ENCODE measurements around the gene VDR. TPM values are rescaled to one million over a fixed set of nuclear protein-coding genes. Genes with fewer than 3 reads are reported as not detected.
A peak's percentile ranks its signal among the peaks of the same experiment; 100 is the strongest.

VDR gene
- total and polyA plus RNA-seq, 2 donors (not counting 1 experiment from before 2014, with no cell fraction given), result 0.37 to 0.42 TPM

DNA sequence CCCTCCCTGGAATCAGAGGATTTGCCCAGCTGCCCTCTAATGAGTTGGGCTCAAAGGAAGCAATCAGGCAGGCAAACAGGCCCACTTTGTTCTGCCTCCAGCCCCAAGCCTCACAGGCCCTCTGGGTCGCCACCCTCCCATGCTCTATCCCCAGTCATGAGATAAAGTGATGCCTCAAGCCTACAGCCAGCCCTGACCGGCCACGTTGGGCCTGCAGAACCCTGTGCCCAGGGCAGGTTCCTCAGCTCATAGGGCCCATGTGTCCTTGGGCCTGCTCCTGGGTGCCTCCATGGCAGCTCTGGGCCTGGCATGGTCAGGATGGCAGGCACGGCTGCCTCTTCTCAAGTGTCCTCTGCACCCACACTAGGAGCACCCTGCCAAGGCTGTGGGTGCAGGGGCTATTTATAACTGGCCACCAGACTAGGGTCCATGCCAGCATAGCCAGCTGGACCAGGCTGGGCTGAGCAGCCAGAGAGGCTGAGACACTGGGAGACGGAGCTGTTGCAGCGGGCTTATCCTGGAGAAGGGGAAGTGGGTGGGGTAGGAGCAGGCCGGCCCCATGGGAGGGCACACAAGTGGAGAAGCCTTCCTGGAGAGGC lies 105.3 kb downstream of the VDR start:
- H3K27ac ChIP-seq (ENCODE audit: low read length in 2 of 2), result no peak overlapping the region
- Mint-ChIP-seq H3K4me3 (no peak overlapping the region), H3K4me1 (peaks cover 43% of the 10 kb centered on the region), H3K27ac (peak overlapping the region; percentile 37), H3K9me3 (ENCODE audit: insufficient read depth) (no peaks in the 10 kb centered on the region), H3K27me3 (no peaks in the 10 kb centered on the region)
- no peak overlapping the region for H3K4me2 ChIP-seq (replicated peaks; ENCODE audit: low read depth, low read length, poor library complexity, severe bottlenecking)
- H3K9ac ChIP-seq (ENCODE audit: low read length), result no peak overlapping the region
- ChIA-PET POLR2A (interaction anchor here (0.8 to 1.0 kb wide), 2 partner anchors 13 to 33 kb away, joined by 3 read pairs; no protein-coding TSS in a partner anchor), CTCF (interaction anchor here (9.3 to 38.8 kb wide), 2 partner anchors 20 to 35 kb away, joined by 76 to 1203 read pairs; partner anchors contain the start of gene HDAC7)
- intact Hi-C loops (cut with micrococcal nuclease), result no loop called here
- H3K4me1 ChIP-seq (ENCODE audit: control insufficient read depth in 2 of 2, insufficient read depth in 2 of 2, low read length in 2 of 2), result peaks cover 25 to 46% of the 10 kb centered on the region in 2 donors
- DNase-seq, result no peak
- no peaks in the 10 kb centered on the region for H3K9me3 ChIP-seq (ENCODE audit: control extremely low read depth in 1 of 3, control insufficient read depth in 2 of 3, insufficient read depth in 1 of 3, low read length in 2 of 3)
- peaks cover 0 to 58% of the 10 kb centered on the region in 2 experiments for H3K36me3 ChIP-seq (replicated peaks in 1 of 2; ENCODE audit: control extremely low read depth in 1 of 2, control insufficient read depth in 1 of 2, extremely low read depth in 1 of 2, insufficient read depth in 2 of 2, low read length in 1 of 2)
- TF ChIP-seq CTCF (IDR thresholded peaks at IDR 0.05) (no peak), EZH2 (IDR thresholded peaks at IDR 0.05; ENCODE audit: borderline replicate concordance, insufficient read depth, low read depth, low read length, poor library complexity, severe bottlenecking) (no peak)
- H3K27me3 ChIP-seq (replicated peaks in 1 of 4; ENCODE audit: control extremely low read depth in 1 of 4, control insufficient read depth in 3 of 4, insufficient read depth in 4 of 4, low read length in 3 of 4), result no peaks in the 10 kb centered on the region
- no peak for ATAC-seq (ENCODE audit: low read depth)
- H3K79me2 ChIP-seq (ENCODE audit: control insufficient read depth, insufficient read depth, low read length), result peaks cover 69% of the 10 kb centered on the region
- no peak overlapping the region for H2AFZ ChIP-seq (ENCODE audit: insufficient read depth, low read depth, low read length, poor library complexity, severe bottlenecking)
- H3K4me3 ChIP-seq (ENCODE audit: control extremely low read depth in 1 of 5, extremely low read depth in 1 of 5, insufficient read depth in 1 of 5, low read depth in 2 of 5, low read length in 4 of 5), result no peak overlapping the region
- H4K20me1 ChIP-seq (ENCODE audit: control insufficient read depth, insufficient read depth, low read length, poor library complexity, severe bottlenecking), result peaks cover 77% of the 10 kb centered on the region
- 69% methylated on average over 7 of the region's 7 CpGs for WGBS (ENCODE audit: insufficient coverage)

DNA sequence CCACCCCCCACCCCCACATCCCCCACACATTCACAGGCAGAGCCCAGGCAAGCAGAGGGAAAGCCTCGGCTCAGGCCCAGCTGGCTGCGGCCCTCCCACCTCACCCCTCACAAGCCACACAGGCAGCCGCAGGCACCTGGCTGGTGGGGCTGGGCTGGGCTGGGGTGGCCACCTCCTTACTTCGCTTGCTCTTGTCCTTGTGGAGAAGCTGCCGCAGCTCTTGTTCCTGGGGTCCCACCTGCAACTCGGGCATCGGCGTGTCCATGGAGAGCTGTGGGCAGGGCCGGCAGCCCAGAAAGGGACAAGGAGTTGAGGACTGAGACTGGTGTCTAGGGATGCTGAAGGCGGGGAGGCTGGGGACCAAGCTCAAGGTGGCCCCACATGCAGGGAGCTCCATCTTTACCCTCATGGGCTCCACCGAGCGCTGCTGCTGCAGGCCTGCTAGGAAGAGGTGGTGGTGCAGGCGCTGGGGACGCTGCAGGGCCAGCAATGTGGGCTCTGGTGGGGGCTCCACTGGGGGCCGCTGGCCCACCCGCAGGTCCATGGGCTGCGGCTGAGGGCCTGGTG lies 106.3 kb downstream of the VDR start:
- TF ChIP-seq CTCF (IDR thresholded peaks at IDR 0.05) (no peak), EZH2 (IDR thresholded peaks at IDR 0.05; ENCODE audit: borderline replicate concordance, insufficient read depth, low read depth, low read length, poor library complexity, severe bottlenecking) (no peak)
- no peak overlapping the region for H3K9ac ChIP-seq (ENCODE audit: low read length)
- H3K4me2 ChIP-seq (replicated peaks; ENCODE audit: low read depth, low read length, poor library complexity, severe bottlenecking), result no peak overlapping the region
- H3K27ac ChIP-seq (ENCODE audit: low read length in 2 of 2), result no peak overlapping the region
- peak overlapping the region; percentile 37 for H3K27ac Mint-ChIP-seq
- H3K9me3 Mint-ChIP-seq (ENCODE audit: insufficient read depth), result no peaks in the 10 kb centered on the region
- H2AFZ ChIP-seq (ENCODE audit: insufficient read depth, low read depth, low read length, poor library complexity, severe bottlenecking), result no peak overlapping the region
- H3K9me3 ChIP-seq (ENCODE audit: control extremely low read depth in 1 of 3, control insufficient read depth in 2 of 3, insufficient read depth in 1 of 3, low read length in 2 of 3), result no peaks in the 10 kb centered on the region
- no peak overlapping the region for H3K4me3 Mint-ChIP-seq
- POLR2A ChIA-PET, result no interaction called here
- no peaks in the 10 kb centered on the region for H3K27me3 ChIP-seq (replicated peaks in 1 of 4; ENCODE audit: control extremely low read depth in 1 of 4, control insufficient read depth in 3 of 4, insufficient read depth in 4 of 4, low read length in 3 of 4)
- H3K36me3 ChIP-seq (replicated peaks in 1 of 2; ENCODE audit: control extremely low read depth in 1 of 2, control insufficient read depth in 1 of 2, extremely low read depth in 1 of 2, insufficient read depth in 2 of 2, low read length in 1 of 2), result peaks cover 0 to 61% of the 10 kb centered on the region in 2 experiments
- H3K4me1 Mint-ChIP-seq, result peaks cover 33% of the 10 kb centered on the region
- DNase-seq, result no peak
- peaks cover 77% of the 10 kb centered on the region for H4K20me1 ChIP-seq (ENCODE audit: control insufficient read depth, insufficient read depth, low read length, poor library complexity, severe bottlenecking)
- ATAC-seq (ENCODE audit: low read depth), result no peak
- H3K4me3 ChIP-seq (ENCODE audit: control extremely low read depth in 1 of 5, extremely low read depth in 1 of 5, insufficient read depth in 1 of 5, low read depth in 2 of 5, low read length in 4 of 5), result no peak overlapping the region
- H3K4me1 ChIP-seq (ENCODE audit: control insufficient read depth in 2 of 2, insufficient read depth in 2 of 2, low read length in 2 of 2), result peaks cover 22 to 36% of the 10 kb centered on the region in 2 donors
- CTCF ChIA-PET, result interaction anchor here (0.7 to 38.8 kb wide), 7 partner anchors 10 to 65 kb away, joined by 3 to 1203 read pairs (median 3); partner anchors contain the start of gene HDAC7
- intact Hi-C loops (cut with micrococcal nuclease), result no loop called here
- WGBS (ENCODE audit: insufficient coverage), result 97% methylated on average over 15 of the region's 17 CpGs
- H3K27me3 Mint-ChIP-seq, result no peaks in the 10 kb centered on the region
- H3K79me2 ChIP-seq (ENCODE audit: control insufficient read depth, insufficient read depth, low read length), result peaks cover 60% of the 10 kb centered on the region
